ENCODE measurements around the gene PNMA6E.

PNMA6E gene

GRCh38 chrX:153401133-153401764, at the start of gene PNMA6E:
Gene PNMA6E (minus strand): TSS chrX:153401350. CDS start chrX:153398849, 2,501 bp downstream.
- DNase-seq = no peak

GRCh38 chrX:153450949-153451277, 49.8 kb upstream of the PNMA6E start:
- DNase-seq = no peak

GRCh38 chrX:153450114-153450948, 49.2 kb upstream of the PNMA6E start:
- DNase-seq = no peak

- DNase-seq = no peak
Observed at GRCh38 chrX:153449368-153450113, 48.4 kb upstream of the PNMA6E start.

GRCh38 chrX:153448556-153449367, 47.6 kb upstream of the PNMA6E start:
- no peak for DNase-seq

- no peak for DNase-seq
Observed at GRCh38 chrX:153447581-153447960, 46.4 kb upstream of the PNMA6E start.

- DNase-seq = no peak
Observed at GRCh38 chrX:153446950-153447580, 45.9 kb upstream of the PNMA6E start.

GRCh38 chrX:153446636-153446936, 45.4 kb upstream of the PNMA6E start:
- DNase-seq = no peak

GRCh38 chrX:153445856-153446635, 44.9 kb upstream of the PNMA6E start, which contains the start of gene TREX2:
Gene TREX2 (minus strand): TSS chrX:153446056. CDS start chrX:153445430, 626 bp downstream.
- no peak for DNase-seq

GRCh38 chrX:153445106-153445855, 44.1 kb upstream of the PNMA6E start:
- no peak for DNase-seq

GRCh38 chrX:153444333-153445011, 43.3 kb upstream of the PNMA6E start:
- no peak for DNase-seq

- no peak for DNase-seq
Observed at GRCh38 chrX:153443476-153444332, 42.6 kb upstream of the PNMA6E start.

GRCh38 chrX:153442463-153442862, 41.3 kb upstream of the PNMA6E start:
- no peak for DNase-seq

GRCh38 chrX:153441981-153442380, 40.8 kb upstream of the PNMA6E start:
- DNase-seq = no peak

GRCh38 chrX:153441296-153441695, 40.1 kb upstream of the PNMA6E start:
- DNase-seq = peak; percentile 21

- peak; percentile 35 for DNase-seq
Observed at GRCh38 chrX:153440556-153441135, 39.5 kb upstream of the PNMA6E start.

- DNase-seq = no peak
Observed at GRCh38 chrX:153439977-153440376, 38.8 kb upstream of the PNMA6E start.

GRCh38 chrX:153438532-153438931, 37.4 kb upstream of the PNMA6E start:
- DNase-seq = peak; percentile 46

GRCh38 chrX:153435845-153436244, 34.7 kb upstream of the PNMA6E start:
- DNase-seq = no peak
